Measurements from ENCODE around the gene CHST5.
"Not testable (repeated sequence)": the region's sequence is repeated elsewhere in the genome, so short reads cannot be mapped to it uniquely, and the experiment has no call there.

CHST5 gene

GRCh38 chr16:75548456-75548855, 12.5 kb upstream of the CHST5 start:
- not testable (repeated sequence) for DNase-seq

GRCh38 chr16:75546293-75546692, 10.4 kb upstream of the CHST5 start:
- DNase-seq, result no peak

- not testable (repeated sequence) for DNase-seq
These were observed 10.0 kb upstream of the CHST5 start for GRCh38 chr16:75545879-75546278.

GRCh38 chr16:75542462-75542861, 6.6 kb upstream of the CHST5 start:
- DNase-seq, result not testable (repeated sequence)

- no peak for DNase-seq
These were observed 5.3 kb upstream of the CHST5 start for GRCh38 chr16:75541236-75541635.

GRCh38 chr16:75538882-75539565, 3.1 kb upstream of the CHST5 start:
- not testable (repeated sequence) for DNase-seq

GRCh38 chr16:75537776-75538175, 1.9 kb upstream of the CHST5 start:
- no peak for DNase-seq

GRCh38 chr16:75535211-75535843, 581 bp downstream of the CHST5 start:
- DNase-seq, result no peak

GRCh38 chr16:75534560-75535205, 1.2 kb downstream of the CHST5 start:
- no peak for DNase-seq

- no peak for DNase-seq
These were observed 3.1 kb downstream of the CHST5 start for GRCh38 chr16:75532791-75533190.

- no peak for DNase-seq
These were observed 3.7 kb downstream of the CHST5 start for GRCh38 chr16:75532142-75532765.

- no peak for DNase-seq
These were observed 5.9 kb downstream of the CHST5 start for GRCh38 chr16:75529959-75530358.

GRCh38 chr16:75529056-75529905, 6.6 kb downstream of the CHST5 start:
- DNase-seq, result no peak

- no peak for DNase-seq
These were observed 8.0 kb downstream of the CHST5 start for GRCh38 chr16:75527825-75528299.

- no peak for DNase-seq
These were observed 9.7 kb downstream of the CHST5 start for GRCh38 chr16:75526032-75526790.

GRCh38 chr16:75519175-75519574, 16.7 kb downstream of the CHST5 start:
- DNase-seq, result no peak

- DNase-seq, result not testable (repeated sequence)
These were observed 19.5 kb downstream of the CHST5 start for GRCh38 chr16:75516189-75516966.

GRCh38 chr16:75514296-75514695, 21.6 kb downstream of the CHST5 start:
- DNase-seq, result no peak

- no peak for DNase-seq
These were observed 29.3 kb downstream of the CHST5 start for GRCh38 chr16:75506574-75506973.

- DNase-seq, result no peak
These were observed 29.8 kb downstream of the CHST5 start for GRCh38 chr16:75506107-75506506.

- DNase-seq, result no peak
These were observed 32.1 kb downstream of the CHST5 start for GRCh38 chr16:75503801-75504200.

Data from KG1 (cell line).